ENCODE data around the gene AP2B1.

The AP2B1 gene

GRCh38 chr17:35763767-35764122 is 176.6 kb downstream of the AP2B1 start:
- Mint-ChIP-seq H3K27me3 (no peaks in the 10 kb centered on the region), H3K4me3 (peak overlapping the region; percentile 59), H3K27ac (no peak overlapping the region)

GRCh38 chr17:35764123-35764991 is 177.2 kb downstream of the AP2B1 start:
- H3K27me3 Mint-ChIP-seq = no peaks in the 10 kb centered on the region
- H3K4me1 Mint-ChIP-seq (ENCODE audit: low read depth) = peaks cover 9% of the 10 kb centered on the region
- H3K27ac Mint-ChIP-seq = peak overlapping the region; percentile 86
- no peaks in the 10 kb centered on the region for H3K9me3 Mint-ChIP-seq (ENCODE audit: low read depth)
- no peaks in the 10 kb centered on the region for H3K36me3 Mint-ChIP-seq
- H3K4me3 Mint-ChIP-seq = peak overlapping the region; percentile 92

More at GRCh38 chr17:35763767-35764122, 176.6 kb downstream of the AP2B1 start:
- Mint-ChIP-seq H3K36me3 (no peaks in the 10 kb centered on the region), H3K4me1 (ENCODE audit: low read depth) (peaks cover 9% of the 10 kb centered on the region), H3K9me3 (ENCODE audit: low read depth) (no peaks in the 10 kb centered on the region)

GRCh38 chr17:35765086-35765710 is 178.1 kb downstream of the AP2B1 start:
- H3K27me3 Mint-ChIP-seq = no peaks in the 10 kb centered on the region
- peak overlapping the region; percentile 92 for H3K4me3 Mint-ChIP-seq
- no peak overlapping the region for H3K27ac Mint-ChIP-seq
- no peaks in the 10 kb centered on the region for H3K9me3 Mint-ChIP-seq (ENCODE audit: low read depth)
- H3K36me3 Mint-ChIP-seq = no peaks in the 10 kb centered on the region
- peaks cover 9% of the 10 kb centered on the region for H3K4me1 Mint-ChIP-seq (ENCODE audit: low read depth)

- peaks cover 9% of the 10 kb centered on the region for H3K4me1 Mint-ChIP-seq (ENCODE audit: low read depth)
- H3K4me3 Mint-ChIP-seq = no peak overlapping the region
- no peaks in the 10 kb centered on the region for H3K36me3 Mint-ChIP-seq
- H3K27me3 Mint-ChIP-seq = no peaks in the 10 kb centered on the region
- no peaks in the 10 kb centered on the region for H3K9me3 Mint-ChIP-seq (ENCODE audit: low read depth)
- H3K27ac Mint-ChIP-seq = no peak overlapping the region
Measured at GRCh38 chr17:35765756-35766488, 178.8 kb downstream of the AP2B1 start.

GRCh38 chr17:35766489-35766877 is 179.4 kb downstream of the AP2B1 start:
- no peak overlapping the region for H3K27ac Mint-ChIP-seq
- H3K9me3 Mint-ChIP-seq (ENCODE audit: low read depth) = no peaks in the 10 kb centered on the region
- H3K4me1 Mint-ChIP-seq (ENCODE audit: low read depth) = peaks cover 9% of the 10 kb centered on the region
- H3K36me3 Mint-ChIP-seq = no peaks in the 10 kb centered on the region
- no peaks in the 10 kb centered on the region for H3K27me3 Mint-ChIP-seq
- no peak overlapping the region for H3K4me3 Mint-ChIP-seq

- no peak overlapping the region for H3K4me3 Mint-ChIP-seq
- no peak overlapping the region for H3K27ac Mint-ChIP-seq
- H3K27me3 Mint-ChIP-seq = no peaks in the 10 kb centered on the region
- no peaks in the 10 kb centered on the region for H3K36me3 Mint-ChIP-seq
- H3K9me3 Mint-ChIP-seq (ENCODE audit: low read depth) = no peaks in the 10 kb centered on the region
- H3K4me1 Mint-ChIP-seq (ENCODE audit: low read depth) = peaks cover 9% of the 10 kb centered on the region
Measured at GRCh38 chr17:35766903-35767510, 179.9 kb downstream of the AP2B1 start.

GRCh38 chr17:35768797-35769196 is 181.7 kb downstream of the AP2B1 start:
- H3K27ac Mint-ChIP-seq = no peak overlapping the region
- peaks cover 10% of the 10 kb centered on the region for H3K4me1 Mint-ChIP-seq (ENCODE audit: low read depth)
- no peaks in the 10 kb centered on the region for H3K27me3 Mint-ChIP-seq
- no peaks in the 10 kb centered on the region for H3K9me3 Mint-ChIP-seq (ENCODE audit: low read depth)
- H3K4me3 Mint-ChIP-seq = no peak overlapping the region
- no peaks in the 10 kb centered on the region for H3K36me3 Mint-ChIP-seq

GRCh38 chr17:35769895-35770486 is 182.9 kb downstream of the AP2B1 start:
- Mint-ChIP-seq H3K9me3 (ENCODE audit: low read depth) (no peaks in the 10 kb centered on the region), H3K27ac (no peak overlapping the region), H3K36me3 (no peaks in the 10 kb centered on the region), H3K4me1 (ENCODE audit: low read depth) (peaks cover 6% of the 10 kb centered on the region), H3K4me3 (no peak overlapping the region), H3K27me3 (no peaks in the 10 kb centered on the region)

GRCh38 chr17:35773129-35773528 is 186.0 kb downstream of the AP2B1 start:
- H3K4me3 Mint-ChIP-seq = no peak overlapping the region
- H3K27me3 Mint-ChIP-seq = no peaks in the 10 kb centered on the region
- H3K4me1 Mint-ChIP-seq (ENCODE audit: low read depth) = peaks cover 3% of the 10 kb centered on the region
- no peaks in the 10 kb centered on the region for H3K9me3 Mint-ChIP-seq (ENCODE audit: low read depth)
- no peak overlapping the region for H3K27ac Mint-ChIP-seq
- no peaks in the 10 kb centered on the region for H3K36me3 Mint-ChIP-seq

GRCh38 chr17:35773679-35774425 is 186.7 kb downstream of the AP2B1 start:
- Mint-ChIP-seq H3K4me1 (ENCODE audit: low read depth) (peaks cover 3% of the 10 kb centered on the region), H3K4me3 (no peak overlapping the region), H3K27me3 (no peaks in the 10 kb centered on the region), H3K27ac (no peak overlapping the region), H3K9me3 (ENCODE audit: low read depth) (no peaks in the 10 kb centered on the region), H3K36me3 (no peaks in the 10 kb centered on the region)

GRCh38 chr17:35774499-35774898 is 187.4 kb downstream of the AP2B1 start:
- peaks cover 3% of the 10 kb centered on the region for H3K4me1 Mint-ChIP-seq (ENCODE audit: low read depth)
- no peaks in the 10 kb centered on the region for H3K36me3 Mint-ChIP-seq
- no peaks in the 10 kb centered on the region for H3K27me3 Mint-ChIP-seq
- no peak overlapping the region for H3K27ac Mint-ChIP-seq
- no peaks in the 10 kb centered on the region for H3K9me3 Mint-ChIP-seq (ENCODE audit: low read depth)
- no peak overlapping the region for H3K4me3 Mint-ChIP-seq

GRCh38 chr17:35775039-35775438 is 187.9 kb downstream of the AP2B1 start:
- Mint-ChIP-seq H3K27ac (no peak overlapping the region), H3K36me3 (no peaks in the 10 kb centered on the region), H3K4me1 (ENCODE audit: low read depth) (peaks cover 3% of the 10 kb centered on the region), H3K4me3 (no peak overlapping the region), H3K9me3 (ENCODE audit: low read depth) (no peaks in the 10 kb centered on the region), H3K27me3 (no peaks in the 10 kb centered on the region)

- Mint-ChIP-seq H3K36me3 (no peaks in the 10 kb centered on the region), H3K9me3 (ENCODE audit: low read depth) (no peaks in the 10 kb centered on the region), H3K27ac (no peak overlapping the region), H3K4me3 (no peak overlapping the region), H3K4me1 (ENCODE audit: low read depth) (peaks cover 3% of the 10 kb centered on the region), H3K27me3 (no peaks in the 10 kb centered on the region)
Measured at GRCh38 chr17:35775583-35775982, 188.5 kb downstream of the AP2B1 start.
